ENCODE results near the gene PROC.

- TF ChIP-seq TAF1 (IDR thresholded peaks at IDR 0.05; ENCODE audit: low read depth, low read length) (no peak), POLR2A (IDR thresholded peaks at IDR 0.05; ENCODE audit: low read depth, low read length) (no peak), POLR2AphosphoS5 (IDR thresholded peaks at IDR 0.05; ENCODE audit: low read depth, low read length) (no peak), PAX5 (IDR thresholded peaks at IDR 0.05; ENCODE audit: insufficient read depth, low read length, severe bottlenecking) (no peak)
Measured at GRCh38 chr2:127407091-127407490, 11.1 kb upstream of the PROC start.
